Activated T-cell treated with anti-CD3 and anti-CD28 coated beads, Interleukin-2, amount 50 U/mL, for 48 hours (primary cell): ENCODE measurements around the gene FANCC.
"Not testable (repeated sequence)": the region's sequence is repeated elsewhere in the genome, so short reads cannot be mapped to it uniquely, and the experiment has no call there.

ENCODE experiments used
- DNase-seq, 2 experiments: peaks; one replicate each; pipeline ENCODE4 v3.0.0-alpha.2; 2020

FANCC gene

GRCh38 chr9:95225076-95225725 is 92.3 kb downstream of the FANCC start:
- DNase-seq = no peak

- DNase-seq = no peak
Observed at GRCh38 chr9:95224376-95225019, 93.0 kb downstream of the FANCC start.

- not testable (repeated sequence) for DNase-seq
Observed at GRCh38 chr9:95220352-95220751, 97.2 kb downstream of the FANCC start.

- DNase-seq = no peak
Observed at GRCh38 chr9:95218773-95219172, 98.7 kb downstream of the FANCC start.

GRCh38 chr9:95217936-95218335 is 99.6 kb downstream of the FANCC start:
- no peak for DNase-seq

- DNase-seq = no peak
Observed at GRCh38 chr9:95215336-95215898, 102.1 kb downstream of the FANCC start.

- no peak for DNase-seq
Observed at GRCh38 chr9:95213117-95213516, 104.4 kb downstream of the FANCC start.

GRCh38 chr9:95211028-95211427 is 106.5 kb downstream of the FANCC start:
- no peak for DNase-seq

- DNase-seq = no peak
Observed at GRCh38 chr9:95207403-95207802, 110.1 kb downstream of the FANCC start.

GRCh38 chr9:95206143-95206542 is 111.4 kb downstream of the FANCC start:
- no peak for DNase-seq

- DNase-seq = no peak
Observed at GRCh38 chr9:95204710-95205109, 112.8 kb downstream of the FANCC start.

GRCh38 chr9:95204310-95204709 is 113.2 kb downstream of the FANCC start:
- no peak for DNase-seq

- DNase-seq = not testable (repeated sequence)
Observed at GRCh38 chr9:95203019-95203418, 114.5 kb downstream of the FANCC start.

GRCh38 chr9:95202076-95202681 is 115.3 kb downstream of the FANCC start:
- DNase-seq = no peak

- DNase-seq = no peak
Observed at GRCh38 chr9:95201206-95201605, 116.3 kb downstream of the FANCC start.

GRCh38 chr9:95197692-95198271 is 119.7 kb downstream of the FANCC start:
- no peak for DNase-seq

- no peak for DNase-seq
Observed at GRCh38 chr9:95193480-95193879, 124.0 kb downstream of the FANCC start.

GRCh38 chr9:95193067-95193466 is 124.4 kb downstream of the FANCC start:
- no peak for DNase-seq

GRCh38 chr9:95192631-95193030 is 124.9 kb downstream of the FANCC start:
- no peak for DNase-seq

- no peak for DNase-seq
Observed at GRCh38 chr9:95190413-95190812, 127.1 kb downstream of the FANCC start.

- DNase-seq = no peak
Observed at GRCh38 chr9:95189251-95190098, 128.0 kb downstream of the FANCC start.

- no peak for DNase-seq
Observed at GRCh38 chr9:95188459-95188858, 129.1 kb downstream of the FANCC start.

- DNase-seq = no peak
Observed at GRCh38 chr9:95185956-95186355, 131.6 kb downstream of the FANCC start.
